Muscle layer of duodenum (tissue), 2 donors: ENCODE results near the gene ZNF236.

Experiments
- H3K27ac ChIP-seq: one replicate; pipeline ENCODE4 v1.7.0; 2013; ENCODE audit warnings: mild to moderate bottlenecking, low read length
- H3K27me3 ChIP-seq: one replicate; pipeline ENCODE4 v1.7.0; 2013; ENCODE audit warnings: low read depth, mild to moderate bottlenecking, control low read depth, low read length
- H3K36me3 ChIP-seq, 2 donors: one replicate each; pipeline ENCODE4 v1.7.0; 2013; ENCODE audit warnings: low read length in 2 of 2, control low read depth in 1 of 2, mild to moderate bottlenecking in 1 of 2; ENCODE audit not compliant: insufficient read depth in 2 of 2, control insufficient read depth in 1 of 2
- H3K4me1 ChIP-seq, 2 donors: one replicate each; pipeline ENCODE4 v1.7.0; 2013; ENCODE audit warnings: low read length in 2 of 2, mild to moderate bottlenecking in 2 of 2, control low read depth in 1 of 2, moderate library complexity in 1 of 2; ENCODE audit not compliant: insufficient read depth in 2 of 2, control insufficient read depth in 1 of 2
- H3K4me3 ChIP-seq, 2 donors: one replicate each; pipeline ENCODE4 v1.7.0; 2013; ENCODE audit warnings: low read length in 2 of 2, low read depth in 1 of 2, mild to moderate bottlenecking in 1 of 2
- H3K9me3 ChIP-seq, 2 donors: one replicate each; pipeline ENCODE4 v1.7.0; 2013; ENCODE audit warnings: low read length in 2 of 2, control low read depth in 1 of 2, mild to moderate bottlenecking in 1 of 2; ENCODE audit not compliant: control insufficient read depth in 1 of 2
- donor health status: healthy.

Gene ZNF236

GRCh38 chr18:76967721-76968472 is 145.5 kb downstream of the ZNF236 start:
- H3K4me1 ChIP-seq: no peaks in the 10 kb centered on the region
- H3K27ac ChIP-seq: no peak overlapping the region
- H3K4me3 ChIP-seq: no peak overlapping the region
- H3K9me3 ChIP-seq: no peaks in the 10 kb centered on the region
- H3K27me3 ChIP-seq: no peaks in the 10 kb centered on the region
- H3K36me3 ChIP-seq: peaks cover 5 to 9% of the 10 kb centered on the region in 2 donors

DNA sequence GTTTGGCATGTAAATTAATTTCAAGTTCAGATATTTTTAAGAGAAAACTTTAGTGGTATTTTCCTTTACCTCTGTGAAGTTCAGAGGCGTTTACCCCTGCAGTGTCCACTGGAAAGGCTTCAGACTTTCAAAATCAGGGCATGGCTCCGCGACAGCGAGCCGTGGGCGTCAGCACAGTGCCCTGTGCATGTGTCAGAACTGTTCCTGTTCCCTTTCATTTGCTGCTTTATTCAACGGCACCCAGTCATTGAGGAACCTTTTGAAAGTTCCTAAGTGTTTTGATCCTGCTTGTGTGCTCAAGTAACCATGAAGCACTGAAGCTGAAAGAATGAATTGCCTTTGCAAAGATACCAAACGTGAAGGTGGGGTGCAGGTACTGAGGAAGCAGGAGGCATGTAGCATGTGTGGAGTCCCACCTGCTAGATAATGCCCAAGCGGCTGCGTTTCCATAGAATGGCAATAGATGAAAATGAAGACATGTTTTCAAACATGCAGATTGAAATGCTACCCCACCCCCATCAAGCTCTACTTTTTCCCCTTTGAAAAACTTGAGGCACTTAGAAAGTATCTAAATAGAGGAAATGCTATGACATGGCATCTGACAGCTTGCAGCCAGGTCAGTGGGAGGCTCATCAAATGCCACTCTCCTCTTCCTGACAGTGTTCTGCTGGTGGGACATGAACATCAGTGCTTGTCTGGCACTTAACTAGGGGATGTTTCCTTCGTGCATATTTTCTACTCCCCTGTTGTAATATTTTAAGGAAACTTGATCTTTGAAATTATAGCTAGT is 148.6 kb downstream of the ZNF236 start:
- no peaks in the 10 kb centered on the region for H3K9me3 ChIP-seq
- H3K4me1 ChIP-seq: no peaks in the 10 kb centered on the region
- no peak overlapping the region for H3K27ac ChIP-seq
- peaks cover 5 to 9% of the 10 kb centered on the region in 2 donors for H3K36me3 ChIP-seq
- H3K4me3 ChIP-seq: no peak overlapping the region
- no peaks in the 10 kb centered on the region for H3K27me3 ChIP-seq

DNA sequence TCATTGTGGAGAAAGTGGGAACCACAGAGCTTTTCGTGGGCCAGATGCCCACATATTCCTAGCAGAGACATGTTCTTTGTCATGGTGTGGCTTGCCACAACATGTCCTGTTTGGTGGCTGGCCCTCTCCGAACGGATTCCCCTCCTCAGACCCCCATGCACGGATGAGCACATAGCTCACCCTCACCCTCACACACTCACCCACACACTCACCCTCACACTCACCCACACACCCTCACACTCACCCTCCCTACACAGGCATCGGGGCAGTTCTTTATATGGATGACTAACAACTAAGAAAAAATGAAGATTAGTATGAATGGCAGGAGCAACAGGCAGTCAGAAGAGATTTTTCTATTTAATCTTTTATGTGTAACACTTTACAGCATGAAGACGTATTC is 149.9 kb downstream of the ZNF236 start:
- H3K4me1 ChIP-seq: no peaks in the 10 kb centered on the region
- no peak overlapping the region for H3K4me3 ChIP-seq
- no peaks in the 10 kb centered on the region for H3K9me3 ChIP-seq
- no peaks in the 10 kb centered on the region for H3K27me3 ChIP-seq
- no peak overlapping the region for H3K27ac ChIP-seq
- H3K36me3 ChIP-seq: peaks cover 5 to 9% of the 10 kb centered on the region in 2 donors

DNA sequence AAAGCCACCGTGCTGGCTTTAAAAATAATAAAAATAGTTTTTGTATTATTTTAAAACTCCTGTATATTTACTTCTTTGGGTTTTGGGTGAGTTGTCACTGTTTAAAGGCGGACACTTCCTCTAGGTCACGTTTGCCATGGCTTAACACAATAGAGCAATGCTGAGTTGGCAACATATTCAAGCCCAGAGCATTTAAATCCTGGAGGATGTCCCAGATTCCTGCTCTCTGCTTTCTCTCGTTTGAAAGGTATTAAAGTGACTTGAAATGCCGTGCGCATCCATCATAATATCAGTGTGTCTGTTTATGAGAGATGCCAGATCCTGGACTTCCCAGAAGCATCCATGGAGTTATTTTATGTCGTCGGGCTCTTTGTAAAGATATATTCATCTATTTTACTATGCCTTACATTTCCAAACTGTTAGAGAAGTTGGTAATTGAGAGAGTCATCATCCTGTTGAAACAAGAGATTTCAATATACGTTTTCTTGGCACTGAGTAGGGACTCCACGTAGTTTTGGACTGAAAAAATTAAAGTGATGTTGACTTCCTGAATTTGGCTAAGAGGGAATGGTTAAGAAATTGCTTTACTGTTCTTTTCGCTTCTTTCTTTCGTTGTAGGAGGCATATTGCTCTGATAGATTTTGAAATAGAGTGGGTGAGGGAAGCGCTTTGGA is 150.6 kb downstream of the ZNF236 start:
- H3K36me3 ChIP-seq: peaks cover 5 to 9% of the 10 kb centered on the region in 2 donors
- H3K4me3 ChIP-seq: no peak overlapping the region
- H3K27me3 ChIP-seq: no peaks in the 10 kb centered on the region
- H3K4me1 ChIP-seq: no peaks in the 10 kb centered on the region
- H3K9me3 ChIP-seq: no peaks in the 10 kb centered on the region
- H3K27ac ChIP-seq: no peak overlapping the region

DNA sequence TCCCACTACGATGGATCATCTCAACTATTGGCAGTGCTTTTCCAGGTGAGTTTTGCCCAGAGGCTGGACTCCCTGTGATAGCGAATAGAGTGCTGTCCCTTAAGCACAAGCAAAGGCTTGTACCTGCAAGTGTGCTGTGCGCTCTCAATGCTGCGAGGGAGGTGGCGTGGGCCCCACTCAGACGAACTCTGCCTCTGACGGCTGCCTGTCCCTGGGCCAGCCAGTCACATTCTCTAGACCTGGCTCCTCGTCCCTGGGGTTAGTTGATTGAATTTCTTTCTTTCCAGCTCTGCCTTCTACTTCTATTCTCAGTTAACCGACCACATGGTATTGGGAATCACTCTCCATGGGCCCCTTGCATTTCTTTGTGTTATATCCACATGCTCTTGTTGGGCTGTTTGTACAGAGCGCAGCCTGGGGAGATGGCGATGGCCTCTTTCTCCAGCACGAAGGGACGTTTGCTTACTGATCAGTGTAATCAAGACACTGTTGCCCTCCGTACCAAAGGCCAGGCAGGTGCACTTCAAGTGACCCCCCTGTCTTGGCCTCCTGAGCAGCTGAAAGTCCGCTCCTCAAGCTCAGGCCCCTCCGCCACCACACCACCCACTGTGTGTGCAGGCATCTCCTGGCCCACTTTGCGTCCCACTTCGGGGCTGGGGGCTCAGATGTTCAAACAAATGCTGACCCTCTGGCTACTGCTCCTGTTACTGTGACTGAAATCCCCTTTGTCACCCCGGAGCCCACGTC is 151.3 kb downstream of the ZNF236 start:
- Histone ChIP-seq H3K9me3 (no peaks in the 10 kb centered on the region), H3K4me1 (no peaks in the 10 kb centered on the region), H3K27me3 (no peaks in the 10 kb centered on the region), H3K36me3 (peaks cover 4 to 5% of the 10 kb centered on the region in 2 donors), H3K4me3 (no peak overlapping the region), H3K27ac (no peak overlapping the region)

GRCh38 chr18:76974386-76974785 is 152.0 kb downstream of the ZNF236 start:
- H3K36me3 ChIP-seq: no peaks in the 10 kb centered on the region
- no peak overlapping the region for H3K4me3 ChIP-seq
- H3K27me3 ChIP-seq: no peaks in the 10 kb centered on the region
- no peaks in the 10 kb centered on the region for H3K9me3 ChIP-seq
- no peaks in the 10 kb centered on the region for H3K4me1 ChIP-seq
- H3K27ac ChIP-seq: no peak overlapping the region

- Histone ChIP-seq H3K27me3 (no peaks in the 10 kb centered on the region), H3K9me3 (no peaks in the 10 kb centered on the region), H3K27ac (no peak overlapping the region), H3K36me3 (no peaks in the 10 kb centered on the region), H3K4me3 (no peak overlapping the region), H3K4me1 (no peaks in the 10 kb centered on the region)
Observed at GRCh38 chr18:76975577-76976110, 153.3 kb downstream of the ZNF236 start.

DNA sequence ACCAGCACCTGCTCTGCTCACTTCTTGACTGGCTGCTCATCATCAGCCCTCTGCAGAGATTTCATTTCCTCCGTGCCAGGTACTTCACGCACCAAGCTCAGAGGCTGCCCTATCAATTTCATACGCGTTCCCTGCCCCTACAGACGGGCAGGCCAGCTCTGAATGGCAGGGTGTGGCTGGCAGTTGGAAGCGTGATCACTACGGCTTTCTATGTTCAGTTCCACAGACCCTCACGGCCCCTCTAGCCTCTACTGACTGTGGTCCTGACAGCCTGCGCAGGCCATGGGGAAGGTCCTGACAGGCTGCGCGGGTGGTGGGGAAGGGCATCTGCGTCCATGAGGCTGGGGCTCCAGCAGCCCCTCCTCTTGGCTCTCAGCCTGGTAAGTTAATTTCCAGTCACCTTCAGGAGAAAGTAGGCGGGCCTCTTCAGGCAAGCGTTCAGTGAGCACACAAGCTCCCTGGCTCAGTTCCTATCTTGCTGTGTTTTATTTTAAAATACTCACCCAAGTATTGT is 154.8 kb downstream of the ZNF236 start:
- no peaks in the 10 kb centered on the region for H3K36me3 ChIP-seq
- H3K27ac ChIP-seq: no peak overlapping the region
- no peaks in the 10 kb centered on the region for H3K4me1 ChIP-seq
- H3K27me3 ChIP-seq: no peaks in the 10 kb centered on the region
- no peaks in the 10 kb centered on the region for H3K9me3 ChIP-seq
- H3K4me3 ChIP-seq: no peak overlapping the region

DNA sequence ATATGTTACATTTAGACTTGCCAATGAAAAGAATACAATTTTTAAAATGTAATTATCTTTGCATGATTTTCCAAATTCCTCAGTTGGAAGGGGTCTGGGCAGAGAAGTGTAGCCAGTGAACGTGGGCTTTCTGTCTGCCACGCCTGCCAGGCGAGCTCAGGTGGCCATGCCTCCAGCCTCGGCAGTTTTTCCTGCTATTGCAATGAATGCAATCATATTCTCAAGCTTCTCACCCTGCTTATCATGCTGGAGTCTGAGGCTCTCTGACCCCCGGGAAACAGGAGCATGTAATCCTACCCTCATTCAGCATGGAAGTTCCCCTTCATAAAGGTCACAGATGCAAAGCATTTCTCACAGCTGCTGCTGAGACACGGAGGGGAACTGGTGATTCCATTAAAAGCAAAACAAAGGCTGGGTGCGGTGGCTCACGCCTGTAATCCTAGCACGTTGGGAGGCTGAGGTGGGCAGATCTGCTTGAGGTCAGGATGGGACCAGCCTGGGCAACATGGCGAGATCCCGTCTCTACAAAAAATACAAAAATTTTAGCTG is 155.4 kb downstream of the ZNF236 start:
- H3K4me1 ChIP-seq: no peaks in the 10 kb centered on the region
- no peaks in the 10 kb centered on the region for H3K9me3 ChIP-seq
- no peak overlapping the region for H3K27ac ChIP-seq
- no peak overlapping the region for H3K4me3 ChIP-seq
- H3K27me3 ChIP-seq: no peaks in the 10 kb centered on the region
- no peaks in the 10 kb centered on the region for H3K36me3 ChIP-seq

- H3K4me3 ChIP-seq: no peak overlapping the region
- peaks cover 0 to 5% of the 10 kb centered on the region in 2 donors for H3K4me1 ChIP-seq
- H3K27me3 ChIP-seq: no peaks in the 10 kb centered on the region
- no peak overlapping the region for H3K27ac ChIP-seq
- H3K9me3 ChIP-seq: no peaks in the 10 kb centered on the region
- H3K36me3 ChIP-seq: no peaks in the 10 kb centered on the region
Observed at GRCh38 chr18:76978616-76979015, 156.3 kb downstream of the ZNF236 start.
